Esophagus squamous epithelium (tissue), 5 donors: ENCODE measurements around the gene EIF5AL1. TPM values are rescaled to one million over a fixed set of nuclear protein-coding genes. Genes with fewer than 3 reads are reported as not detected.
A peak's percentile ranks its signal among the peaks of the same experiment; 100 is the strongest.

Source experiments
- DNase-seq: peaks from one replicate; lab custom pipeline; 2025; lab: John Stamatoyannopoulos, UW
- H3K27ac ChIP-seq, 4 donors: fragments of 200-600 bp; sonication (generic); one replicate each; pipeline ENCODE4 v1.5.1; 2016 to 2019; ENCODE audit warnings: mild to moderate bottlenecking in 1 of 4
- H3K27me3 ChIP-seq, 4 donors: fragments of 200-600 bp; sonication (generic); 1 replicate in 3 of 4; 2 replicates in 1 of 4; pipeline versions ENCODE4 v1.5.1 to v1.6.0; 2017 to 2021; ENCODE audit warnings: antibody characterized with exemption in 1 of 4
- H3K36me3 ChIP-seq, 3 donors: fragments of 200-600 bp; sonication (generic); one replicate each; pipeline ENCODE4 v1.5.1; 2016 to 2019
- H3K4me1 ChIP-seq, 3 donors: fragments of 200-600 bp; sonication (generic); one replicate each; pipeline ENCODE4 v1.5.1; 2017 to 2019
- H3K4me3 ChIP-seq, 4 donors: fragments of 200-600 bp; sonication (generic); 1 replicate in 3 of 4; 2 replicates in 1 of 4; pipeline ENCODE4 v1.5.1; 2016 to 2019; ENCODE audit warnings: mild to moderate bottlenecking in 2 of 4, moderate library complexity in 1 of 4
- H3K9me3 ChIP-seq, 3 donors: fragments of 200-600 bp; sonication (generic); one replicate each; pipeline ENCODE4 v1.5.1; 2016 to 2019
- POLR2A ChIP-seq, 4 donors: fragments of 450-650 bp; IDR thresholded peaks; one replicate each; pipeline ENCODE4 v1.6.1; 2017; ENCODE audit warnings: antibody characterized with exemption in 4 of 4, mild to moderate bottlenecking in 4 of 4, moderate library complexity in 3 of 4
- WGBS, 2 donors: methylation state at CpG; one replicate each; pipeline ENCODE4 v1.1.5; 2018; 5-methylcytosine and 5-hydroxymethylcytosine counted together
- intact Hi-C: fragments of 100-400 bp; cut with DNase I; formaldehyde crosslinking; loops from one replicate; pipeline ENCODE4 v1.15.0; 2022
- total RNA-seq, 4 donors: library from RNA; depleted of rRNA; stranded (reverse); fragments of >200 nt; gene quantifications; one replicate each; pipeline ENCODE4 v1.1.0, GENCODE V29; 2016
- TF ChIP-seq, protein P1 (sequence below), 6 experiments: fragments of 450-650 bp in 4 of 6; fragments of 200-600 bp in 2 of 6; sonication (generic) in 2 of 6; IDR thresholded peaks; one replicate each; pipeline ENCODE4 v1.5.1; 2016 to 2019; ENCODE audit warnings: antibody characterized with exemption in 6 of 6, mild to moderate bottlenecking in 4 of 6, moderate library complexity in 4 of 6
- donor health status: DM: yes; HTN: yes; CAD: no.

Gene EIF5AL1
- total RNA-seq, 4 donors from 2014 or later: 0.32 to 0.70 (median 0.42) TPM

DNA sequence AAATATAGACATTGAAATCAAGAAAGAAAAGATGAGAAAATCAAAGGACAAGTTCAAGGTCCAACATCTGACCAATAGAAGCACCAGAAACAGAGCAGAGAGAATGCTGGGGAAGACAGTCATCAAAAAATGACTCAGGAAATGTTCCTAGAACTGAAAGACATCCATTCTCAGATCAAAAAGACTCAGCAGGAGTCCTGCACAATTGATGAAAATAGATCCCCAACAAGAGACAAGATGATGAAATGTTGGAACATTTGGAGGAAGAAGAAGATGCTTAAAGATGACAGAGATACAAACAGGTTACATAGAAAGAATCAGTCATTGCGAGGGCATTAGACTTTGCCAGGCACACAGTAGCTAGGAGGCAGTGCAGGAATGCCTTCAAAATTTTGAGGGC is 30.0 kb upstream of the EIF5AL1 start:
- no peak overlapping the region for H3K4me3 ChIP-seq
- no peaks in the 10 kb centered on the region for H3K36me3 ChIP-seq
- 80 to 84% methylated on average over 1 of the region's 1 CpG for WGBS, 2 donors
- TF ChIP-seq POLR2A (IDR thresholded peaks at IDR 0.05): no peak
- TF ChIP-seq, protein P1, sequence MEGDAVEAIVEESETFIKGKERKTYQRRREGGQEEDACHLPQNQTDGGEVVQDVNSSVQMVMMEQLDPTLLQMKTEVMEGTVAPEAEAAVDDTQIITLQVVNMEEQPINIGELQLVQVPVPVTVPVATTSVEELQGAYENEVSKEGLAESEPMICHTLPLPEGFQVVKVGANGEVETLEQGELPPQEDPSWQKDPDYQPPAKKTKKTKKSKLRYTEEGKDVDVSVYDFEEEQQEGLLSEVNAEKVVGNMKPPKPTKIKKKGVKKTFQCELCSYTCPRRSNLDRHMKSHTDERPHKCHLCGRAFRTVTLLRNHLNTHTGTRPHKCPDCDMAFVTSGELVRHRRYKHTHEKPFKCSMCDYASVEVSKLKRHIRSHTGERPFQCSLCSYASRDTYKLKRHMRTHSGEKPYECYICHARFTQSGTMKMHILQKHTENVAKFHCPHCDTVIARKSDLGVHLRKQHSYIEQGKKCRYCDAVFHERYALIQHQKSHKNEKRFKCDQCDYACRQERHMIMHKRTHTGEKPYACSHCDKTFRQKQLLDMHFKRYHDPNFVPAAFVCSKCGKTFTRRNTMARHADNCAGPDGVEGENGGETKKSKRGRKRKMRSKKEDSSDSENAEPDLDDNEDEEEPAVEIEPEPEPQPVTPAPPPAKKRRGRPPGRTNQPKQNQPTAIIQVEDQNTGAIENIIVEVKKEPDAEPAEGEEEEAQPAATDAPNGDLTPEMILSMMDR (IDR thresholded peaks at IDR 0.05): no peak
- no peak for DNase-seq
- no peaks in the 10 kb centered on the region for H3K9me3 ChIP-seq
- peaks cover 0 to 17% (median 0%) of the 10 kb centered on the region in 3 donors for H3K4me1 ChIP-seq
- no peaks in the 10 kb centered on the region for H3K27me3 ChIP-seq
- intact Hi-C loops: no loop called here
- H3K27ac ChIP-seq: peak overlapping the region in 1 of 4 donors; percentile 66

DNA sequence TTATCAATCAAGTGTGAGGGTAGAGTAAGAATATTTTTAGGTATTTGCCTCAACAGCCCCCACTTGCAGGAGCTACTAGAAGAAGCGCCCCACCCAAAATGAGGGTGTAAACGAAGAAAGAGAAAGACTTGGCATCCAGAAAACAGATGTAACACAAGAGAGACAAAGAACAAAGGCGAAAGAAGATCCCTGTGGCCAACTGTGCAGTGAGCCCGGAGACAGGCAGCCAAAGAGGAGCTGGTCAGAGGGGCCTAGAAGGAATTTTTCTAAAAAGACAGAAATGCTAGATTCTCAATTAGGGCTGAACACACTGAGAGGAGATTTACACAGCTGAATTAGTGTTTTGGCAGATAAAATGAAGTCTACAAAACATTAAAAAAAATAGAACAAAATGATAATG is 29.6 kb upstream of the EIF5AL1 start:
- DNase-seq: no peak
- Histone ChIP-seq H3K27me3 (no peaks in the 10 kb centered on the region), H3K4me1 (peaks cover 0 to 21% (median 0%) of the 10 kb centered on the region in 3 donors), H3K9me3 (no peaks in the 10 kb centered on the region), H3K36me3 (no peaks in the 10 kb centered on the region), H3K27ac (peak overlapping the region in 1 of 4 donors; percentile 66), H3K4me3 (no peak overlapping the region)
- intact Hi-C loops: no loop called here
- TF ChIP-seq, protein P1 (IDR thresholded peaks at IDR 0.05): no peak
- TF ChIP-seq POLR2A (IDR thresholded peaks at IDR 0.05): no peak
- WGBS, 2 donors: 44 to 52% methylated on average over 4 of the region's 4 CpGs

GRCh38 chr10:79483299-79483698 is 29.0 kb upstream of the EIF5AL1 start:
- Histone ChIP-seq H3K36me3 (no peaks in the 10 kb centered on the region), H3K27me3 (no peaks in the 10 kb centered on the region), H3K27ac (peak overlapping the region in 1 of 4 donors; percentile 66), H3K4me1 (peaks cover 0 to 27% (median 0%) of the 10 kb centered on the region in 3 donors), H3K4me3 (no peak overlapping the region), H3K9me3 (no peaks in the 10 kb centered on the region)
- 50 to 57% methylated on average over 3 of the region's 3 CpGs for WGBS, 2 donors
- intact Hi-C loops: no loop called here
- no peak for TF ChIP-seq POLR2A (IDR thresholded peaks at IDR 0.05)
- TF ChIP-seq, protein P1 (IDR thresholded peaks at IDR 0.05): no peak
- DNase-seq: no peak

DNA sequence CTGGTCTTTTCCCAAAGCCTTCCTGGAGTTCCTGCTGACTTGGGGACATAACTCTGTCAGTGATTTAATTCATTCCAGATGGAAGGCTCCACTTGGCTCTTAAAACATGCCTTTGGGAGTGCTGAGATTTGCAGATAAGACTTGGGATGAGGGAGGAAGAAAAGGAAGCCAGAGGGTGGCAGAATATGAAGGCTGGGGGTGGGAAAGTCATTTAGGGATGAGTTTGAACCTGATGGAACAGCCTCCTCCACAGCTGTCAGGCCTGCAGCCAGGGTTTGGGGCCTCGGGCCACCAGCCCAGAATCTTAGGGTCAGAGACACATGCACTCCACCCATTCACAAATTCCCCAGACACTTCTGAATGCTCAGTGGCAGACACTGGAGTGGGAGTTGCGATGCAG is 28.4 kb upstream of the EIF5AL1 start:
- Histone ChIP-seq H3K36me3 (no peaks in the 10 kb centered on the region), H3K4me1 (peaks cover 0 to 33% (median 3%) of the 10 kb centered on the region in 3 donors), H3K27me3 (no peaks in the 10 kb centered on the region), H3K4me3 (no peak overlapping the region), H3K27ac (peak overlapping the region in 2 of 4 donors; percentile 43 to 66), H3K9me3 (no peaks in the 10 kb centered on the region)
- no peak for TF ChIP-seq POLR2A (IDR thresholded peaks at IDR 0.05)
- TF ChIP-seq, protein P1 (IDR thresholded peaks at IDR 0.05): no peak
- intact Hi-C loops: no loop called here
- DNase-seq: no peak
- 42 to 78% methylated on average over 1 to 2 of the region's 2 CpGs for WGBS, 2 donors

DNA sequence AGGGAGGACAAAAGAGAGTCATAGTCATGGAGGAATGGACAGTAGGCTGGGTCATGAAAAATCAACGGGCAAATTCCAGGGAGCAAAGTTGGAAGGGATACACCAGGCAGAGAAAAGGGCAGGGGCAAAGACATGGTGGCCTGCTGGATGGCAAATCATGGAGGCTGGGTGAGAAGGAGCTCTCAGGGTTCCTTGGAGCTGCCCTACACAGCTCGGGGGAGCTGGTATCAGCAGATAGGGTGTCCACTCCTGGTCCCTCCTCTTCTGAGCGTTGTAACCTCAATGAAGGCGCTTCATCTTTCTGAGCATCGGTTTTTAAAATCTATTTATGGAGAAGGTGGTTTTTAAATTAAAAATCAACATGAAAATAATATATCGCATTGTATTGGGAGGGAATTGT is 27.9 kb upstream of the EIF5AL1 start:
- Histone ChIP-seq H3K27me3 (no peaks in the 10 kb centered on the region), H3K9me3 (no peaks in the 10 kb centered on the region), H3K4me1 (peaks cover 0 to 38% (median 3%) of the 10 kb centered on the region in 3 donors), H3K27ac (peak overlapping the region in 2 of 4 donors; percentile 43 to 66), H3K36me3 (no peaks in the 10 kb centered on the region), H3K4me3 (no peak overlapping the region)
- intact Hi-C loops: no loop called here
- TF ChIP-seq, protein P1 (IDR thresholded peaks at IDR 0.05): no peak
- no peak for TF ChIP-seq POLR2A (IDR thresholded peaks at IDR 0.05)
- 83 to 91% methylated on average over 6 of the region's 6 CpGs for WGBS, 2 donors
- DNase-seq: no peak
